ENCODE results near the gene SREK1IP1.

SREK1IP1 gene

GRCh38 chr5:64768358-64769312, at the start of gene SREK1IP1, which contains the start of gene CWC27:
TSS of gene SREK1IP1 (minus strand) at chr5:64768691. CDS start at chr5:64768517, 174 bp downstream.
TSS of gene CWC27 (plus strand) at chr5:64768930. CDS start at chr5:64769147, 217 bp downstream.
- peak; percentile 58 to 91 for DNase-seq

GRCh38 chr5:64818245-64818644, 49.8 kb upstream of the SREK1IP1 start:
- no peak for DNase-seq

GRCh38 chr5:64814073-64814472, 45.6 kb upstream of the SREK1IP1 start:
- DNase-seq: no peak

GRCh38 chr5:64811050-64811640, 42.7 kb upstream of the SREK1IP1 start:
- peak in 1 of 2 donors; percentile 35 for DNase-seq

GRCh38 chr5:64807520-64807919, 39.0 kb upstream of the SREK1IP1 start:
- DNase-seq: no peak

- no peak for DNase-seq
These were observed 38.0 kb upstream of the SREK1IP1 start for GRCh38 chr5:64806537-64806936.

GRCh38 chr5:64800926-64801325, 32.4 kb upstream of the SREK1IP1 start:
- DNase-seq: no peak

- DNase-seq: no peak
These were observed 27.8 kb upstream of the SREK1IP1 start for GRCh38 chr5:64796301-64796700.

- DNase-seq: no peak
These were observed 25.7 kb upstream of the SREK1IP1 start for GRCh38 chr5:64794053-64794770.

GRCh38 chr5:64792469-64792868, 24.0 kb upstream of the SREK1IP1 start:
- no peak for DNase-seq

GRCh38 chr5:64790210-64790609, 21.7 kb upstream of the SREK1IP1 start:
- no peak for DNase-seq

- DNase-seq: no peak
These were observed 21.0 kb upstream of the SREK1IP1 start for GRCh38 chr5:64789457-64789856.

GRCh38 chr5:64788156-64788555, 19.7 kb upstream of the SREK1IP1 start:
- no peak for DNase-seq

- no peak for DNase-seq
These were observed 17.9 kb upstream of the SREK1IP1 start for GRCh38 chr5:64786372-64786771.

GRCh38 chr5:64784451-64785025, 16.0 kb upstream of the SREK1IP1 start:
- DNase-seq: peak in 1 of 2 donors; percentile 76

GRCh38 chr5:64775291-64775690, 6.8 kb upstream of the SREK1IP1 start:
- DNase-seq: no peak

- no peak for DNase-seq
These were observed 5.0 kb upstream of the SREK1IP1 start for GRCh38 chr5:64773533-64773932.

- DNase-seq: no peak
These were observed 3.2 kb upstream of the SREK1IP1 start for GRCh38 chr5:64771736-64772135.

GRCh38 chr5:64769855-64770254, 1.4 kb upstream of the SREK1IP1 start:
- DNase-seq: no peak

GRCh38 chr5:64767959-64768357, 533 bp downstream of the SREK1IP1 start:
- DNase-seq: no peak

- DNase-seq: no peak
These were observed 1.6 kb downstream of the SREK1IP1 start for GRCh38 chr5:64766941-64767340.

- DNase-seq: no peak
These were observed 2.5 kb downstream of the SREK1IP1 start for GRCh38 chr5:64765804-64766504.

All from bone marrow (tissue), 2 donors.